Central memory CD8-positive, alpha-beta T cell (primary cell): ENCODE data around the gene CFAP54.
"Not testable (repeated sequence)": the region's sequence is repeated elsewhere in the genome, so short reads cannot be mapped to it uniquely, and the experiment has no call there.

ENCODE experiments used
- ATAC-seq: fragments of 150-1000 bp; cut with Tn5 transposase; replicated peaks from 2 replicates; pipeline ENCODE4 v1.10.0; 2022; ENCODE audit warnings: mild to moderate bottlenecking, moderate FRiP score, moderate number of reproducible peaks; ENCODE audit not compliant: poor library complexity, severe bottlenecking; ENCODE audit errors: extremely low read depth
- DNase-seq, 2 donors: peaks; one replicate each; pipeline ENCODE4 v3.0.0; 2021; ENCODE audit warnings: low spot score in 2 of 2
- H3K27ac Mint-ChIP-seq: one replicate; pipeline ENCODE4 v1.8.0; 2022; ENCODE audit warnings: low read depth, mild to moderate bottlenecking, moderate library complexity, mixed read lengths
- H3K27me3 Mint-ChIP-seq: one replicate; pipeline ENCODE4 v1.8.0; 2022; ENCODE audit warnings: mixed read lengths
- H3K36me3 Mint-ChIP-seq: one replicate; pipeline ENCODE4 v1.8.0; 2022; ENCODE audit warnings: mild to moderate bottlenecking, moderate library complexity, mixed read lengths; ENCODE audit not compliant: insufficient read depth
- H3K4me1 Mint-ChIP-seq: one replicate; pipeline ENCODE4 v1.8.0; 2022; ENCODE audit warnings: mixed read lengths
- H3K4me3 Mint-ChIP-seq: one replicate; pipeline ENCODE4 v1.8.0; 2022; ENCODE audit warnings: mild to moderate bottlenecking, moderate library complexity, mixed read lengths
- H3K9me3 Mint-ChIP-seq: one replicate; pipeline ENCODE4 v1.8.0; 2022; ENCODE audit warnings: mixed read lengths

The CFAP54 gene

DNA sequence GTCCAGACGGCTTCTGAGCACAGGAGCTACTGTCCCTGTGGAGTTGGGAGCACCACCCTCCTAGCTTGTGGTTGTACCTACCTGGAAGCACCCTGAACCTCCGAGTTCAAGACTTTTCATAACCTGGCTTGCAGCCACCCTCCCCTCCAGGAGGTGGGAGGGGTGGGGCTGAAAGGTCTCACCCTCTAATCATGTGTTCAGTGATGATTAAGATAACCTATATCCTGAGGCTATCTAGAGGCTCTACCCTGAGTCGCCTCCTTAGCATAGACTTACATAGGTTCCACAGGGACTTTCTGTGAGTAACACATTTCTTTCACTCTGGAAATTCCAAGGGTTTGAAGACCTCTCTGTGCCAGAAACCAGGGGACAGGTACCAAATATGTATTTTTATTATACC is 146.5 kb downstream of the CFAP54 start:
- DNase-seq (no peak), ATAC-seq (no peak)
- Mint-ChIP-seq H3K9me3 (no peaks in the 10 kb centered on the region), H3K4me1 (no peaks in the 10 kb centered on the region), H3K27ac (no peak overlapping the region), H3K4me3 (no peak overlapping the region), H3K27me3 (peaks cover 46% of the 10 kb centered on the region), H3K36me3 (no peaks in the 10 kb centered on the region)

DNA sequence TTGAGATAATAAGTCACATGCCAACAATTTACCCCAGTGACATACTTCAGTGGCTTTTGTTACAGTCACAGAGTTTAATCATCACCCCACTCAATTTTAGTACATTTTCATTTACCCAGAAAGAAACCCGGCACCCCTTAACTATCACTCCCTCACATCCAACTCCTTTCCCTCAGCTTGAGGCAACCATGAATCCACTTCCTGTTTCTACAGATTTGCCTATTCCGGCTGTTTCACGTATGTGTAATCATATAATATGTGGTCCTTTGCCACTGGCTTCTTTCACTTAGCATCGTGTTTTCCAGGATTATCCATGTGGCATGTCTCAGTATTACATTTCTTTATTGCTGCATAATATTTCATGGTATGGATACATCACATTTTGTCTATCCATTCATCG is 147.5 kb downstream of the CFAP54 start:
- H3K9me3 Mint-ChIP-seq = no peaks in the 10 kb centered on the region
- ATAC-seq (no peak), DNase-seq (no peak)
- H3K27ac Mint-ChIP-seq = no peak overlapping the region
- H3K27me3 Mint-ChIP-seq = peaks cover 46% of the 10 kb centered on the region
- no peaks in the 10 kb centered on the region for H3K4me1 Mint-ChIP-seq
- H3K36me3 Mint-ChIP-seq = no peaks in the 10 kb centered on the region
- H3K4me3 Mint-ChIP-seq = no peak overlapping the region

- Mint-ChIP-seq H3K27ac (no peak overlapping the region), H3K4me3 (no peak overlapping the region), H3K4me1 (no peaks in the 10 kb centered on the region), H3K27me3 (peaks cover 36% of the 10 kb centered on the region), H3K9me3 (peaks cover 6% of the 10 kb centered on the region), H3K36me3 (no peaks in the 10 kb centered on the region)
- ATAC-seq = no peak
- DNase-seq = no peak
These were observed 159.5 kb downstream of the CFAP54 start for GRCh38 chr12:96648923-96649322.

DNA sequence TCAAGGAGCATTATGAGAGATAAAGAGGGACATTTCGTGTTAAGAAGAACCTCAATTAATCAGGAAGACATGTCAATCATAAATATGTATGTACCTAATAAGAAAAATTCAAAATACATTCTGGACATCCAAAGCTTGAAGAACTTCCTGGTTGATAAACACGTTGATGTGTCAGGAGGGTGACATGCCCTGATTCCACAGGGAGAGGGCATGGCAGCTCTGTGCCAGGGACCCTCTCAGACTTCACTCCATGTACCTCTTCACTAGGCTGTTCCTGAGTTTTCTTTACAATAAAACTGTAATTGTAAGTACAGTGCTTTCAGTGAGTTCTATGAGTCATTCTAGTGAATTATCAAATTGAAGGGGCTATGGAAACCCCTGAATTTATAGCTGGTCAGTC is 163.5 kb downstream of the CFAP54 start:
- Mint-ChIP-seq H3K9me3 (no peaks in the 10 kb centered on the region), H3K36me3 (no peaks in the 10 kb centered on the region), H3K4me1 (no peaks in the 10 kb centered on the region), H3K27ac (no peak overlapping the region), H3K4me3 (no peak overlapping the region), H3K27me3 (peaks cover 27% of the 10 kb centered on the region)
- ATAC-seq (no peak), DNase-seq (no peak)

GRCh38 chr12:96658075-96658474 is 168.7 kb downstream of the CFAP54 start:
- Mint-ChIP-seq H3K4me1 (no peaks in the 10 kb centered on the region), H3K36me3 (peaks cover 2% of the 10 kb centered on the region), H3K4me3 (no peak overlapping the region), H3K27ac (no peak overlapping the region), H3K27me3 (peaks cover 28% of the 10 kb centered on the region), H3K9me3 (no peaks in the 10 kb centered on the region)
- DNase-seq (no peak), ATAC-seq (no peak)

DNA sequence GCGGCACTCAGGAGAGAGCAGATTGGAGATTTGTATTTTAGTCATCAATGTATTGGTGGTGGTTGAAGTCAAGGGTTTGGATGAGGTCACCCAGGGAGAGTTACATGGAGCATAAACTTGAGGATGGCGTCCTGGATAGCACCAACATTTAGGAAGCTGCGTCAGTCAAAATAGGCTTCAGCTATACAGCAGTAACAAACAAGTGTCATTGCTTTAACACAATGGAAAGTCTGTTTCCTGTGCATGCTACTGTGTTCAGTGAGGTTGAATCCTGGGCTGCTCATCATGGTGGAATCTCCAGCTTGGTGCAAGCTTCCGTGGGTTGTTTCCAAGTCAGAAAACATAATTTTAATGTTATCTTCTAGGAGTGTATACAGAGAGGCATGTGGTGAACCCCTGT is 180.4 kb downstream of the CFAP54 start:
- Mint-ChIP-seq H3K27ac (no peak overlapping the region), H3K4me3 (no peak overlapping the region), H3K4me1 (no peaks in the 10 kb centered on the region), H3K27me3 (peaks cover 44% of the 10 kb centered on the region), H3K36me3 (no peaks in the 10 kb centered on the region), H3K9me3 (no peaks in the 10 kb centered on the region)
- ATAC-seq = no peak
- no peak for DNase-seq

DNA sequence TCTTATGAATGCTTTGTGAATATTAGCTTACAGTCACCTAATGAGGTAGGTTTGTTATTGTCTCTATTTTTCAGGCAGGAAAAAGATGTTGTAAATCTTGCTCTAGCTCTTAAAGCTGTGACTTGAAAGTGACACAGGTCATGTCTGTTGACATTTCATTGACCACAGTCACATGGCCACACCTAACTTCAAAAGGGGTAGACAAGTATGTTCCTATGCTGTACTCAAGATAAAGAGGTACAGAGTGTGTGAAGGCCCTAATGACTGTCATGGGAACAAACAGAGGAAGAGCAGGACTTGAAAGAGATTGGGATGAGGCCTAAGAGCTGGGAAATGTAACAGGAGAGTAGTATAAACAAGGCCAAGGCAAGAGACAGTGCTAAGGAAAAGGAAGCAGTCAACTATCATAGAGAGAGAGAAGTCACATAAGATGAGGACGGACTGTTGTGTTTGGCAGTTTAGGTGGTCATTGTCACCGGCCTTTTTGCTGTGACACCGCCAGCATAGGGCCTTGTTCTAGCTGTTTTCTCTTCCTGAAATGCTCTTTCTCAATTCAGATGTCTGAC is 181.0 kb downstream of the CFAP54 start:
- no peak overlapping the region for H3K4me3 Mint-ChIP-seq
- ATAC-seq = no peak
- no peak overlapping the region for H3K27ac Mint-ChIP-seq
- H3K36me3 Mint-ChIP-seq = no peaks in the 10 kb centered on the region
- H3K4me1 Mint-ChIP-seq = no peaks in the 10 kb centered on the region
- no peak for DNase-seq
- H3K27me3 Mint-ChIP-seq = peaks cover 38% of the 10 kb centered on the region
- H3K9me3 Mint-ChIP-seq = no peaks in the 10 kb centered on the region

- not testable (repeated sequence) for DNase-seq, H3K36me3 Mint-ChIP-seq, H3K4me1 Mint-ChIP-seq, H3K4me3 Mint-ChIP-seq, ATAC-seq, H3K27ac Mint-ChIP-seq, H3K9me3 Mint-ChIP-seq
- H3K27me3 Mint-ChIP-seq = peaks cover 42% of the 10 kb centered on the region
These were observed 186.1 kb downstream of the CFAP54 start for GRCh38 chr12:96675519-96675918.

DNA sequence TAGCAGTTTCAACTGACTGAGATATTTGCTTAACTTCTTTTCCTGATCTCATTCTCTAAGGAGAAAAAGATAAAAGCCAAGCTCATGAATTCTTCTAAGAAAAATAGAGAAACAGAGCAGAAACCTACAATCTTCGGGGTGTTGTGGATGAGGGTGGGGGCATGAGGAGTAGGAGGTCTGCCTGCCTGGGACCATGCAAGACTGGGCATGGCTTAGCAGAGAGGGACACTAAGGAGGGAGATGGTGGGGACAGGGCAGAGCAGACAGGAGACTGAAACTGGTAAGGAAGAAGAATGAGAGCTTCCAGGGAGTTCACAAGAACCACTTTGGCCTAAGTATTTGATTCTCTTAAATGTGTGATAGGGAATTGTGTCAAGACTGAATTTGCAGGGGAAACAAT is 188.0 kb downstream of the CFAP54 start:
- no peaks in the 10 kb centered on the region for H3K9me3 Mint-ChIP-seq
- H3K36me3 Mint-ChIP-seq = no peaks in the 10 kb centered on the region
- H3K4me1 Mint-ChIP-seq = no peaks in the 10 kb centered on the region
- ATAC-seq = no peak
- H3K4me3 Mint-ChIP-seq = no peak overlapping the region
- peaks cover 42% of the 10 kb centered on the region for H3K27me3 Mint-ChIP-seq
- no peak for DNase-seq
- no peak overlapping the region for H3K27ac Mint-ChIP-seq

GRCh38 chr12:96687719-96688118 is 198.3 kb downstream of the CFAP54 start:
- peaks cover 32% of the 10 kb centered on the region for H3K27me3 Mint-ChIP-seq
- no peaks in the 10 kb centered on the region for H3K36me3 Mint-ChIP-seq
- no peaks in the 10 kb centered on the region for H3K4me1 Mint-ChIP-seq
- H3K4me3 Mint-ChIP-seq = no peak overlapping the region
- peaks cover 5% of the 10 kb centered on the region for H3K9me3 Mint-ChIP-seq
- DNase-seq (no peak), ATAC-seq (no peak)
- H3K27ac Mint-ChIP-seq = no peak overlapping the region

- Mint-ChIP-seq H3K27me3 (peaks cover 61% of the 10 kb centered on the region), H3K9me3 (no peaks in the 10 kb centered on the region), H3K4me3 (no peak overlapping the region), H3K4me1 (no peaks in the 10 kb centered on the region), H3K36me3 (no peaks in the 10 kb centered on the region), H3K27ac (no peak overlapping the region)
- DNase-seq = no peak
- ATAC-seq = no peak
These were observed 209.1 kb downstream of the CFAP54 start for GRCh38 chr12:96698521-96698920.

GRCh38 chr12:96698965-96699364 is 209.6 kb downstream of the CFAP54 start:
- Mint-ChIP-seq H3K27ac (no peak overlapping the region), H3K36me3 (no peaks in the 10 kb centered on the region), H3K9me3 (no peaks in the 10 kb centered on the region), H3K4me1 (no peaks in the 10 kb centered on the region), H3K4me3 (no peak overlapping the region), H3K27me3 (peaks cover 59% of the 10 kb centered on the region)
- ATAC-seq = no peak
- no peak for DNase-seq

DNA sequence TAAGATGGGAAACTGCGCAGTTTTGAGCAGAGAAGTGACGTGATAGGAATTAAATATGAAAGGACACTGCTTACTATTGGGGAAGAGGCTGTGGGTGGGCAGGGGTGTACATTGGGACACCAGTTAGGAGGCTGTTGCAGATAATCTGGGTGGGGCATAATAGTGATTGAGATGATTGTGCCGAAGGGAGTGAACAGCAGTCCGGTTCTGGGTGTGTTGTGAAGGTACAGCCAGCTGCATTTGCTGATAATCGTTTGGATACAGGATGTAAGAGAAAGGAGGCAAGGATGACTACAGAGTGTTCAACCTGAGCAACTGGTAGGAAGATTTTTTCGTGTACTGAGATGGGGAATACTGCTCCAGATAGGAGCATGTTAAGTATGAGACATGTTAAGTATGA is 212.5 kb downstream of the CFAP54 start:
- Mint-ChIP-seq H3K27me3 (peaks cover 41% of the 10 kb centered on the region), H3K4me1 (no peaks in the 10 kb centered on the region), H3K9me3 (no peaks in the 10 kb centered on the region), H3K4me3 (no peak overlapping the region), H3K27ac (no peak overlapping the region), H3K36me3 (no peaks in the 10 kb centered on the region)
- no peak for DNase-seq
- no peak for ATAC-seq
